ENCODE measurements around the gene MED26. TPM values are rescaled to one million over a fixed set of nuclear protein-coding genes. Genes with fewer than 3 reads are reported as not detected.

MED26 gene
- total and polyA plus RNA-seq, 2 of the 13 experiments (the other 11 are each of a cell fraction or from before 2014, with no cell fraction given) = 3.5 to 3.8 TPM

GRCh38 chr19:16627193-16627927, 644 bp downstream of the MED26 start:
- Histone ChIP-seq H3K27me3 (ENCODE audit: control insufficient read depth in 1 of 2, insufficient read depth in 2 of 2, low read length in 2 of 2) (no peaks in the 10 kb centered on the region; a peak in 1 of 5 replicates), H2AFZ (ENCODE audit: low read length) (no peak overlapping the region), H3K36me3 (replicated peaks in 1 of 2; ENCODE audit: control insufficient read depth in 1 of 2, insufficient read depth in 2 of 2, low read length in 2 of 2) (peaks cover 4 to 32% of the 10 kb centered on the region in 2 experiments; a peak in 3 of 5 replicates), H3K27ac (ENCODE audit: extremely low read length, insufficient read depth, low read length) (peak overlapping the region; percentile 61), H3K4me1 (ENCODE audit: insufficient read depth, low read length) (peaks cover 45% of the 10 kb centered on the region), H3K79me2 (ENCODE audit: insufficient read depth, low read length) (peaks cover 53% of the 10 kb centered on the region), H3K9me3 (ENCODE audit: low read length) (no peaks in the 10 kb centered on the region), H3K4me3 (replicated peaks in 1 of 3; ENCODE audit: insufficient read depth in 1 of 3, low read depth in 2 of 3, low read length in 3 of 3) (peak overlapping the region; percentile 84 to 98 (median 97)), H3K4me2 (ENCODE audit: low read depth, low read length) (peak overlapping the region; percentile 90), H3K9ac (ENCODE audit: insufficient read depth, low read depth, low read length) (peak overlapping the region; percentile 96), H4K20me1 (ENCODE audit: insufficient read depth, low read length) (peaks cover 6% of the 10 kb centered on the region)
- BruUV-seq (replicated peaks) = no TSS peak
- in situ Hi-C loops (cut with HindIII; ENCODE audit: extremely low pct_ligation_motif_present, low pct_unique_long_range_greater_than_20kb) = loop anchor here (5.0 kb wide), 1 partner anchor 55 kb away; the partner anchor contains the start of gene SLC35E1
- peak; percentile 10 for DNase-seq (ENCODE audit: low spot score)
- 0% methylated on average over 23 of the region's 52 CpGs for WGBS (ENCODE audit: low lambda C conversion rate)
- ChIA-PET CTCF (ENCODE audit: low intra/inter-chr PET ratio, low total read pairs) (no interaction called here), POLR2A (interaction anchor here (1.0 to 1.5 kb wide), 2 partner anchors 33 to 430 kb away, joined by 3 to 5 read pairs; partner anchors contain the start of genes AP1M1 and TMEM38A)
- intact Hi-C loops (cut with micrococcal nuclease; ENCODE audit: unreplicated experiment) = loop anchor here (5.0 kb wide), 1 partner anchor 55 kb away; the partner anchor contains the start of gene SLC35E1
- no peak; the same call in 2 of the 3 replicates for ATAC-seq
- FAIRE-seq = no peak
- no peak for TF ChIP-seq MXI1 (IDR thresholded peaks at IDR 0.05; ENCODE audit: borderline replicate concordance, low read depth, low read length)
- TF ChIP-seq PPARG (CRISPR knock-in tag; conservative IDR thresholded peaks at IDR 0.05) = no peak
- peak; percentile 12; the same call in 1 of the 2 replicates for TF ChIP-seq ZNF580 (CRISPR knock-in tag; IDR thresholded peaks at IDR 0.05; ENCODE audit: borderline replicate concordance, low read depth)
- TF ChIP-seq FOSL2 (CRISPR knock-in tag; IDR thresholded peaks at IDR 0.05) = no peak
- no peak for TF ChIP-seq ZNF816 (CRISPR knock-in tag; IDR thresholded peaks at IDR 0.05; ENCODE audit: borderline replicate concordance)
- TF ChIP-seq ATRX (CRISPR knock-in tag; IDR thresholded peaks at IDR 0.05; ENCODE audit: borderline replicate concordance) = no peak
- TF ChIP-seq PHB2 (IDR thresholded peaks at IDR 0.05; ENCODE audit: partially characterized antibody) = no peak
- TF ChIP-seq, protein P1, sequence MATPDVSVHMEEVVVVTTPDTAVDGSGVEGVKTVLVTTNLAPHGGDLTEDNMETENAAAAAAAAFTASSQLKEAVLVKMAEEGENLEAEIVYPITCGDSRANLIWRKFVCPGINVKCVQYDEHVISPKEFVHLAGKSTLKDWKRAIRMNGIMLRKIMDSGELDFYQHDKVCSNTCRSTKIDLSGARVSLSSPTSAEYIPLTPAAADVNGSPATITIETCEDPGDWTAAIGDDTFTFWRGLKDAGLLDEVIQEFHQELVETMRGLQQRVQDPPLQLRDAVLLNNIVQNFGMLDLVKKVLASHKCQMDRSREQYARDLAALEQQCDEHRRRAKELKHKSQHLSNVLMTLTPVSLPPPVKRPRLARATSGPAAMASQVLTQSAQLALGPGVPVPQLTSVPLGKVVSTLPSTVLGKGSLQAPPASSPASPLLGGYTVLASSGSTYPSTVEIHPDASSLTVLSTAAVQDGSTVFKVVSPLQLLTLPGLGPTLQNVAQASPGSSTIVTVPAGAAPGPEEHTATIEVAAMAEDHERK (CRISPR knock-in tag; IDR thresholded peaks at IDR 0.05; ENCODE audit: low read depth) = no peak
- TF ChIP-seq NFIB (CRISPR knock-in tag; IDR thresholded peaks at IDR 0.05; ENCODE audit: borderline replicate concordance) = no peak
- no peak for TF ChIP-seq ZNF562 (CRISPR knock-in tag; IDR thresholded peaks at IDR 0.05; ENCODE audit: borderline replicate concordance)
- peak; percentile 95 for TF ChIP-seq PHF8 (CRISPR knock-in tag; IDR thresholded peaks at IDR 0.05)
- no peak for TF ChIP-seq MBD4 (IDR thresholded peaks at IDR 0.05; ENCODE audit: borderline replicate concordance, low read length)
- TF ChIP-seq ZNF770 (CRISPR knock-in tag; IDR thresholded peaks at IDR 0.05) = 0 out of 2 replicates have a peak, but pooled peaks have one; percentile 3
- TF ChIP-seq MXD1 (CRISPR knock-in tag; IDR thresholded peaks at IDR 0.05) = no peak; the same call in 1 of the 2 replicates
- 0 out of 2 replicates have a peak, but pooled peaks have one; percentile 13 for TF ChIP-seq MAZ (IDR thresholded peaks at IDR 0.05; ENCODE audit: borderline replicate concordance, low read depth, low read length)
- no peak for TF ChIP-seq MAZ (CRISPR knock-in tag; IDR thresholded peaks at IDR 0.05; ENCODE audit: low read depth)
- TF ChIP-seq, protein P2, sequence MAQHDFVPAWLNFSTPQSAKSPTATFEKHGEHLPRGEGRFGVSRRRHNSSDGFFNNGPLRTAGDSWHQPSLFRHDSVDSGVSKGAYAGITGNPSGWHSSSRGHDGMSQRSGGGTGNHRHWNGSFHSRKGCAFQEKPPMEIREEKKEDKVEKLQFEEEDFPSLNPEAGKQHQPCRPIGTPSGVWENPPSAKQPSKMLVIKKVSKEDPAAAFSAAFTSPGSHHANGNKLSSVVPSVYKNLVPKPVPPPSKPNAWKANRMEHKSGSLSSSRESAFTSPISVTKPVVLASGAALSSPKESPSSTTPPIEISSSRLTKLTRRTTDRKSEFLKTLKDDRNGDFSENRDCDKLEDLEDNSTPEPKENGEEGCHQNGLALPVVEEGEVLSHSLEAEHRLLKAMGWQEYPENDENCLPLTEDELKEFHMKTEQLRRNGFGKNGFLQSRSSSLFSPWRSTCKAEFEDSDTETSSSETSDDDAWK (CRISPR knock-in tag; IDR thresholded peaks at IDR 0.05) = no peak
- TF ChIP-seq ZBTB8A (CRISPR knock-in tag; IDR thresholded peaks at IDR 0.05; ENCODE audit: borderline replicate concordance, low read depth) = no peak
